Activated CD8-positive, alpha-beta T cell treated with anti-CD3 and anti-CD28 coated beads for 36 hours (primary cell): Measurements from ENCODE around the gene DPM3. TPM values are rescaled to one million over a fixed set of nuclear protein-coding genes. Genes with fewer than 3 reads are reported as not detected.

Source experiments
- ATAC-seq: fragments of 200-7000 bp; cut with Tn5 transposase; one replicate; pipeline ENCODE4 v1.10.0; 2021; ENCODE audit warnings: mild to moderate bottlenecking, moderate library complexity
- CTCF ChIA-PET: fragments of 350-600 bp; sonication (Branson Sonifier 250); formaldehyde crosslinking; loops from one replicate; lab custom pipeline; 2021; ENCODE audit warnings: antibody characterized with exemption; lab: Charles Lee
- POLR2A ChIA-PET: fragments of 350-600 bp; sonication (Branson Sonifier 250); formaldehyde crosslinking; loops from one replicate; lab custom pipeline; 2021; ENCODE audit warnings: antibody characterized with exemption; lab: Charles Lee
- DNase-seq: peaks from one replicate; pipeline ENCODE4 v3.0.0-alpha.2; 2020
- H3K27ac Mint-ChIP-seq: one replicate; pipeline ENCODE4 v1.8.0; 2021; ENCODE audit warnings: mild to moderate bottlenecking, mixed read lengths
- H3K27me3 Mint-ChIP-seq: one replicate; pipeline ENCODE4 v1.8.0; 2021; ENCODE audit warnings: mixed read lengths
- H3K36me3 Mint-ChIP-seq: one replicate; pipeline ENCODE4 v1.8.0; 2021; ENCODE audit warnings: low read depth, mixed read lengths
- H3K4me1 Mint-ChIP-seq: one replicate; pipeline ENCODE4 v1.8.0; 2021; ENCODE audit warnings: low read depth, mixed read lengths
- H3K4me3 Mint-ChIP-seq: one replicate; pipeline ENCODE4 v1.8.0; 2021; ENCODE audit warnings: mild to moderate bottlenecking, moderate library complexity, mixed read lengths
- H3K9me3 Mint-ChIP-seq: one replicate; pipeline ENCODE4 v1.8.0; 2021; ENCODE audit warnings: mixed read lengths
- intact Hi-C: fragments of 100-400 bp; cut with micrococcal nuclease; formaldehyde crosslinking; loops from one replicate; pipeline ENCODE4 v1.10.0; 2022
- total RNA-seq, 2 experiments: library from RNA; stranded (reverse); gene quantifications; one replicate each; pipeline ENCODE4 v1.2.3, GENCODE V29; 2021
- TF ChIP-seq, protein P1 (sequence below): fragments of 200-600 bp; IDR thresholded peaks from one replicate; pipeline ENCODE4 v1.8.0; 2022; ENCODE audit warnings: antibody characterized with exemption, mild to moderate bottlenecking

The DPM3 gene
- total RNA-seq, 2 experiments from 2014 or later: 37.1 to 38.1 TPM

DNA sequence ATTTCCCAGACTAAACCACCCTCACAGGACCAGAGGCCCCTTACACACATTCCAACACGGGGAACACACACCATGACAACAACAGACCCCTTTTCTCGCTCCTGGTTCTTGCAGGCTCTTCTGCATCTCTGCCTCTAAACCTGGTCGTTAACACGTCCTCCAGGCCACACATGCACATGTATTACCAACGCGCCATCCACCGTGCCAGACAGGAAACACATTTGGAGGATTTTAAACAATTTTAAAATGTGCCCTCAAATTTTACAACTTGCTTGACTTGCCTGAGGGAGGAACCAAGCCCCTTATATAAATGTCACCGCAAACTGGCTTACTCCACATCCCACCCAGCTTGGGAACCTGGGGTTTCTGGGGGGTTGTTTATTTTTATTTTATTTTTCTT is 29.5 kb downstream of the DPM3 start:
- intact Hi-C loops: no loop called here
- Mint-ChIP-seq H3K27ac (no peak overlapping the region), H3K9me3 (no peaks in the 10 kb centered on the region), H3K4me3 (no peak overlapping the region), H3K27me3 (no peaks in the 10 kb centered on the region), H3K4me1 (no peaks in the 10 kb centered on the region), H3K36me3 (no peaks in the 10 kb centered on the region)
- POLR2A ChIA-PET: no interaction called here
- ATAC-seq: no peak
- no peak for DNase-seq
- TF ChIP-seq, protein P1, sequence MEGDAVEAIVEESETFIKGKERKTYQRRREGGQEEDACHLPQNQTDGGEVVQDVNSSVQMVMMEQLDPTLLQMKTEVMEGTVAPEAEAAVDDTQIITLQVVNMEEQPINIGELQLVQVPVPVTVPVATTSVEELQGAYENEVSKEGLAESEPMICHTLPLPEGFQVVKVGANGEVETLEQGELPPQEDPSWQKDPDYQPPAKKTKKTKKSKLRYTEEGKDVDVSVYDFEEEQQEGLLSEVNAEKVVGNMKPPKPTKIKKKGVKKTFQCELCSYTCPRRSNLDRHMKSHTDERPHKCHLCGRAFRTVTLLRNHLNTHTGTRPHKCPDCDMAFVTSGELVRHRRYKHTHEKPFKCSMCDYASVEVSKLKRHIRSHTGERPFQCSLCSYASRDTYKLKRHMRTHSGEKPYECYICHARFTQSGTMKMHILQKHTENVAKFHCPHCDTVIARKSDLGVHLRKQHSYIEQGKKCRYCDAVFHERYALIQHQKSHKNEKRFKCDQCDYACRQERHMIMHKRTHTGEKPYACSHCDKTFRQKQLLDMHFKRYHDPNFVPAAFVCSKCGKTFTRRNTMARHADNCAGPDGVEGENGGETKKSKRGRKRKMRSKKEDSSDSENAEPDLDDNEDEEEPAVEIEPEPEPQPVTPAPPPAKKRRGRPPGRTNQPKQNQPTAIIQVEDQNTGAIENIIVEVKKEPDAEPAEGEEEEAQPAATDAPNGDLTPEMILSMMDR: no peak
- CTCF ChIA-PET: interaction anchor here (0.7 to 2.7 kb wide), 2 partner anchors 19 to 21 kb away, joined by 3 to 11 read pairs; no protein-coding TSS in a partner anchor

DNA sequence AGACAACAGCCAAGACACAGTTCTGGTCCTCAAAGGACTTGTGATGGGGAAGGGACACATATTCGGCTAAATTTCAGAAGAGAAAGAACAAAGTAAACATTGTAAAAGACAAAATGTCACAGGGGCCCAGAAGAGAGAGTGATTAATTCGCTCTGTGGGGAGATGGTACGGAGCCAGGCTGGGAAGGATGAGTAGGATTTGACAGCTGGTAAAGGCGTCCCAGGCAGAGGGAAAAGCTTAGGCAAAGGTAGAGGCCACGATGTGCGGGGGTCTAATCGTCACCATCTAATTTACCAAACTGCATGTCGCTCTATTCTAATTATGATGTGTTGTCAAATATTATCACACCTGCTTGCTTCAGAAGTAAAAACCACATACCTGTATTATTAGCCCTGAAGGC is 29.9 kb downstream of the DPM3 start:
- Mint-ChIP-seq H3K27ac (no peak overlapping the region), H3K36me3 (no peaks in the 10 kb centered on the region), H3K27me3 (no peaks in the 10 kb centered on the region), H3K9me3 (no peaks in the 10 kb centered on the region), H3K4me3 (no peak overlapping the region), H3K4me1 (no peaks in the 10 kb centered on the region)
- TF ChIP-seq, protein P1: no peak
- intact Hi-C loops: no loop called here
- POLR2A ChIA-PET: no interaction called here
- DNase-seq (no peak), ATAC-seq (no peak)
- CTCF ChIA-PET: interaction anchor here (0.7 to 2.7 kb wide), 2 partner anchors 19 to 21 kb away, joined by 3 to 11 read pairs; no protein-coding TSS in a partner anchor

DNA sequence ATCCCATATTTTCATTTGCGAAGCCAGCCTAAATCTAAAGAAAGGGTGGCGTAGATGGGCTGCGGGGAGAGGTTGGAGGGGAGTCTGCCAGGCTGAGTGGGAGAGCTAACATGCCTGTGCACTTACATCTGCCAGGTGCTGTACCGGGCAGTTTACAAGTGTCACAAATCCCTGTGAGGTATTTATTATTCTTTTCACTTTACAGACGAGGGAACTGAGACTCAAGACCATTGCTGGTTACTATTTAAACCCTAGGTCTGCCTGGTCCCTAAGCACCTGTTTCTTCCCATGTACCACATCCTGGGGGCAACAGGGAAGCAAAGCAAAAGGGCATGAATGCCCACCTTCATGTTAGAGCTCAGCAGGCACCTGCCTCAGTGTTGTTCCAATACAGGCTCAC is 32.0 kb downstream of the DPM3 start:
- Mint-ChIP-seq H3K9me3 (no peaks in the 10 kb centered on the region), H3K4me1 (no peaks in the 10 kb centered on the region), H3K36me3 (no peaks in the 10 kb centered on the region), H3K4me3 (no peak overlapping the region), H3K27ac (no peak overlapping the region), H3K27me3 (no peaks in the 10 kb centered on the region)
- intact Hi-C loops: loop anchor here (5.0 kb wide), 1 partner anchor 59 kb away; no protein-coding TSS in a partner anchor
- no peak for DNase-seq
- ATAC-seq: no peak
- ChIA-PET POLR2A (interaction anchor here (0.8 kb wide), 1 partner anchor 16 kb away, joined by 3 read pairs; no protein-coding TSS in a partner anchor), CTCF (interaction anchor here (0.9 to 2.3 kb wide), 3 partner anchors 17 to 59 kb away, joined by 3 to 8 read pairs (median 7); no protein-coding TSS in a partner anchor)
- TF ChIP-seq, protein P1: no peak

DNA sequence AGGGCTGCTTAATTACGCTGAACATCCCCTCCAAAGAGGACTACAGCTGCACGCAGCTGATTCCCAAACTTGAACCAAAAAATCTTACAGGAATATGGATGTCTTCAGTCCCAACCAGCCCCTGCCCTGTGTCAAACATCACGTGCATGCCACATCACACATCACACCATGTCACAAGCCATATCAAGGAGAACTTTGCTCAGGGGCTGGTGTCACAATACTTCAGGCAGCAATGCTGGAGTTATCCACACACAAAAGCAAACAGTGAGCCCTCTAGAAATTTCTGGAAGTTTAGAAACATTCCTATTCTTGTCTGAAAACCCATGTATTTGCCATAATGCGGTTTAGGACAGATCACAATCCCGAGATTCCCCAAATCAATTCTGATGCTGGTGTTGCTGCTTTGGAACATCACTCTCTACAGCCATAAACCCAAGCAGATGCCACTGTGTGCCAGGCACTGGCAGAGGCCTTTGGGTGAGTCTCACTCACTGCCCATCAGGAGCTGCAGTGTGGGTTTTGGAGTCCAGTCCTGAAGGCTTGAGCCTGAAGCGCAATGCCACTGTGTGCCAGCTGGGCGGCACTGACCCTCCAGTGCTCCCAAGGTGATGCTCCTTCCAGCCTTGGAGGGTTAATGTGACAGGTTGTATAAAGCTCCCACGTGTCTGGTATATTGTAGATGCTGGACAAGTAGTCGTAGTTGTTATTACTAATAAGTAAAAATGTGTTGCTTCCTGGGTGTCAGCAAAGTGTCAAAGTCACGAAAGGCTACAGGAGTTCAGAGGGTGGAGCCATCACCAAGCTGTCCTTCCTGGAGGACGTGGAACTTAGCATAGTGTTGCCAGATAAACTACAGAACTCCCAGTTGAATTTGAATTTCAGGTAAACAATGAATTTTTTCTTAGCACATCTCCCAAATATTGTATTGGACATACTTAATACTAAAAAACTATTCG is 32.7 kb downstream of the DPM3 start:
- no peaks in the 10 kb centered on the region for H3K4me1 Mint-ChIP-seq
- POLR2A ChIA-PET: no interaction called here
- intact Hi-C loops: loop anchor here (5.0 kb wide), 1 partner anchor 60 kb away; no protein-coding TSS in a partner anchor
- TF ChIP-seq, protein P1: no peak
- DNase-seq (no peak), ATAC-seq (no peak)
- no peaks in the 10 kb centered on the region for H3K9me3 Mint-ChIP-seq
- CTCF ChIA-PET: interaction anchor here (0.9 to 2.3 kb wide), 5 partner anchors 11 to 60 kb away, joined by 3 to 11 read pairs (median 8); no protein-coding TSS in a partner anchor
- H3K36me3 Mint-ChIP-seq: no peaks in the 10 kb centered on the region
- no peaks in the 10 kb centered on the region for H3K27me3 Mint-ChIP-seq
- no peak overlapping the region for H3K4me3 Mint-ChIP-seq
- H3K27ac Mint-ChIP-seq: no peak overlapping the region
